ENCODE data around the gene GPR137B. TPM values are rescaled to one million over a fixed set of nuclear protein-coding genes. Genes with fewer than 3 reads are reported as not detected.

GPR137B gene
- total and polyA plus RNA-seq, 9 of the 15 experiments (the other 6 are each of a cell fraction or from before 2014, with no cell fraction given), result 0.04 to 1.0 (median 0.62) TPM

- FAIRE-seq (no peak), ATAC-seq (no peak), DNase-seq (ENCODE audit: extremely low read depth in 1 of 4, low spot score in 3 of 4) (no peak)
- Histone ChIP-seq H3K9ac (ENCODE audit: insufficient read depth in 1 of 2, low read depth in 2 of 2, low read length in 2 of 2) (no peak overlapping the region), H3K79me2 (ENCODE audit: control insufficient read depth, insufficient read depth, low read length) (no peaks in the 10 kb centered on the region), H3K9me1 (ENCODE audit: control insufficient read depth, insufficient read depth, low read length) (no peaks in the 10 kb centered on the region), H3K9me3 (replicated peaks; ENCODE audit: control insufficient read depth, insufficient read depth, low read depth, low read length) (no peaks in the 10 kb centered on the region; the same call in 1 of the 2 replicates), H4K20me1 (replicated peaks; ENCODE audit: control insufficient read depth, insufficient read depth, low read length) (no peaks in the 10 kb centered on the region), H3K27ac (ENCODE audit: extremely low read depth, low read depth, low read length) (no peak overlapping the region), H3K4me1 (replicated peaks in 1 of 2; ENCODE audit: control insufficient read depth in 2 of 2, insufficient read depth in 2 of 2, low read length in 2 of 2) (no peaks in the 10 kb centered on the region), H3K4me2 (ENCODE audit: insufficient read depth, low read length) (no peak overlapping the region), H2AFZ (ENCODE audit: low read depth, low read length) (no peak overlapping the region), H3K4me3 (no peak overlapping the region), H3K36me3 (ENCODE audit: control insufficient read depth, insufficient read depth, low read length) (no peaks in the 10 kb centered on the region), H3K27me3 (ENCODE audit: control insufficient read depth in 2 of 2, insufficient read depth in 2 of 2, low read length in 2 of 2) (peaks cover 0 to 12% of the 10 kb centered on the region in 2 experiments; a peak in 3 of 5 replicates)
- intact Hi-C loops (cut with micrococcal nuclease), result no loop called here
- ChIA-PET CTCF (ENCODE audit: low intra/inter-chr PET ratio) (no interaction called here), POLR2A (interaction anchor here (1.0 kb wide), 1 partner anchor 12 kb away, joined by 3 read pairs; no protein-coding TSS in a partner anchor)
- in situ Hi-C loops (cut with MboI), result no loop called here
- BruUV-seq (replicated peaks), result no TSS peak
- WGBS (ENCODE audit: insufficient coverage, low coverage, missing lambda C conversion rate), result 3% methylated on average over 5 of the region's 5 CpGs
- no peak for TF ChIP-seq GTF3C2 (IDR thresholded peaks at IDR 0.05; ENCODE audit: borderline replicate concordance, extremely low read depth, insufficient read length)
- peak; percentile 21 for TF ChIP-seq MEIS2 (IDR thresholded peaks at IDR 0.05; ENCODE audit: partially characterized antibody)
- peak; percentile 32; the same call in 1 of the 2 replicates for TF ChIP-seq C11orf30 (IDR thresholded peaks at IDR 0.05; ENCODE audit: low read depth)
- TF ChIP-seq ZNF347 (CRISPR knock-in tag; IDR thresholded peaks at IDR 0.05; ENCODE audit: low read depth), result no peak
- TF ChIP-seq SREBF2 (CRISPR knock-in tag; IDR thresholded peaks at IDR 0.05), result no peak
- no peak for TF ChIP-seq VEZF1 (CRISPR knock-in tag; IDR thresholded peaks at IDR 0.05)
- TF ChIP-seq ZNF316 (IDR thresholded peaks at IDR 0.05), result peak; percentile 65
- no peak for TF ChIP-seq PBX2 (CRISPR knock-in tag; IDR thresholded peaks at IDR 0.05; ENCODE audit: low read depth)
- TF ChIP-seq PBX2 (tag; conservative IDR thresholded peaks at IDR 0.05; ENCODE audit: low read depth), result 0 out of 2 replicates have a peak, but pooled peaks have one; percentile 58
These were observed 49.4 kb upstream of the GPR137B start for GRCh38 chr1:236092899-236093298.

All from K562 (cell line).